NCI-H2029 treated with DMSO at 0.1 percent for 48 hours (cell line): ENCODE results near the gene TMED7.
A peak's percentile ranks its signal among the peaks of the same experiment; 100 is the strongest.

Source experiments
- DNase-seq: peaks from one replicate; lab custom pipeline; 2025; lab: John Stamatoyannopoulos, UW

TMED7 gene

DNA sequence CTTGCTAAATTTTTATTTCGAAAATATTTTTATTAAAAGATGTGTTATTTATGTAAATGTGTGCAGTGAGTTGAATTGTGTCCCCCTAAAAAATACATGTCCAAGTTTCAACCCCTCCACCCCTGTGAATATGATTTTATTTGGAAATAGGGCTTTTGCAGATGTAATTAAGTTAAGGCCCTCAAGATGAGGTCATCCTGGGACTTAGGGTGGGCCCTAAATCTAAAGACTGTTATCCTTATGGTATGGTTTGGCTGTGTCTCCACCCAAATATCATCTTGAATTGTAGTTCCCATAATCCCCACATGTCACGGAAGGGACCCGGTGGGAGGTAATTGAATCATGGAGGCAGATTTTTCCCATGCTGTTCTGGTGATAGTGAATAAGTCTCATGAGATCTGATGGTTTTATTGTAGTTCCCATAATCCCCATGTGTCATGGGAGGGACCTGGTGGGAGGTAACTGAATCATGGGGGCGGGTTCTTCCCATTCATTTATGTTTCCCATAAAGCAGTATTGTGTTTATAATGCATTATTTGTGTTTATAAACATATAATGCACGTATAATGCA lies 1.5 kb upstream of the TMED7 start:
- no peak for DNase-seq

DNA sequence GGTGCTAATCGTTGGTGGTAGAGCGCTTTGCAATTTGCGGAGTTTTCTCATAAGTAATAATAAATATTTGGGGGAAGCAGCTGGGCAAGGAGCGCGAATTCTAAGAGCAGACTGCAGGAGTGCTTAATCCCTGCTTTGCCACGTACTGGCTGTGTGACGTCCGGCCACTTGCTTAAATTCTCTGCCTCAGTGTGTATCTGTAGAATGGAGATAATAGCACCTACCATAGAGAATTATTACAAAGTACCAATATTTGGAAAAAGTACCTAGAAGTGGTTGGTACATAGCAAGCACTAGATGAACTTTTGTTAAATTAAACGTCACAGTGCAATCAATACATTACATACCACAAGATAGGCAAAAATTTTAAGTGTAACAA lies 598 bp upstream of the TMED7 start:
- no peak for DNase-seq

DNA sequence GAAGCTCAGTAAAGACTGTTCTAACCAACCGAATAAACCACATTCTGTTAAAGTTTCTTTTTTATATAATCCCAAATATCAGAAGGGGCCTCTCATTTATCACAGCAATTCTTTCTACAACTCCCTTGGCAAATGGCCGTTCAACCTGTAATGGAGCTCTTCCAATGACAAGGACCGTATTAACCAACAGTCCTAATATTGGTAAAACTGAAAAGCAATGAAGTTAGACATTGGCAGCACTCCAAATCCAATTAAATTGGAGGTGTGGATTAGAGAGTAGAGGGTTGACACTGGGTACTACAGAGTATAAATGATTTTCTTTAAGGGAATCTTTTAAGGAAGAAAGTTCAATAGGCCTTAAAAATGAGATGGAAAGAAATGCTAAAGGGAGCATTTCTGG lies 842 bp downstream of the TMED7 start:
- DNase-seq = no peak

DNA sequence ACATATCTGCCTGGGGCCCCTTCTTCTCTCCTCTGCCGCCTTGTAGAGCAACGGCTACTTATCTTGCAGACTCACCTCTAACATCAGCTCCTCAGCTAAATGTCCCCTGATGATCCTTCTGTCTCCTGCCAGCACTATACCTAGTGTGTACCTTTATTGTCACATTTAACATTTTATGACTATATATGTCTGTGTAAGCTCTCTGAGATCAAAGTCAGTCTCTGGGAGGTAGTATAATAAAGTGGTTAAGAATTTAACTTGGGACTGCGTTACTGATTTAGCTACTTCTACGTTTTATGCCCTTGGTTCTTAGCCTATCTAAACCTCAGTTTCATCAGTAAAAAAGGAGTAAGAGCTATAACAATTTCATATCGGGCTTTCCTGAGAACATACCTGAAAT lies 2.2 kb downstream of the TMED7 start:
- no peak for DNase-seq

DNA sequence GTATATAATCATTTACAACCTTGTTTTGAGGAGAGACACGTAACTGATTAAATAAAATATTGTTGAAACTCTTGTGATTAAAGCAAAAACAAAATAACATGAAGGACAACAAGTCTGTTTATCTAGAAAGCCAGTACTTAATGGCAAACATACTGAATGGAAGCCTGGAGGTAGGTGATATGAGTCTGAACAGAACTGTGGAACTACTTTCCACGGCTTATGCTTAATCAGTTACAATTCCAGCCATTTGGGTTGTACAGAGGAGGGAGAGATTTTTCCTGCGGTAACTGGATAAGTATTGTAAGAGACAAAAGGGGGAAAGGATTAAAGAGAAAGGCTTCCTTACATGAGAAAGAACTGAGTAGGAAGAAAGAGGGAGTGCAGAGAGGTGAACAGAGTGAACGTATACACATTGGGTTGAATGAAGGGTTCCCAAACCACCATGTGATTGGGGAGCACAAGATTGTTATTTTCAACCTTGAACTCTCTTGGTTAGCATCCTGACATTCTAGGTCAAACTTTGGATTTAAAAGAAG lies 4.4 kb downstream of the TMED7 start:
- DNase-seq = no peak

DNA sequence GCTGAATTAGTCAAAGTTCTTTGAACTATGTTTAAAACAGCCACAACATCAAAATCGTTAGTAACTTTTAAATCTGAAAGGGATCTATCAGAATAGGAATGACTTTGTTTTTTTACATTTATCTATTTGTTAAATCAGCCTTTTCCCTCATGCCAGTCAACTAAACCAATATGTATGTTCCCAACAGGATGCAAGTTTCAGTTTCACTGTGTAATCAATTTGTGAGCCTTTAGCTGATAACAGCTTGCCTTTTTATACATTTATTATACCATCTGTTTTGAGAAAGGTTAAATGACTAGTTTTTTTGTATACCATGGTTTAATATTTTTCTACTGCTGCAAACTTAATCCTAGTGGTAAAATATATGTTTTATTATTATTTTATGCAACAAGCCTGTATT lies 8.9 kb downstream of the TMED7 start:
- DNase-seq = no peak

DNA sequence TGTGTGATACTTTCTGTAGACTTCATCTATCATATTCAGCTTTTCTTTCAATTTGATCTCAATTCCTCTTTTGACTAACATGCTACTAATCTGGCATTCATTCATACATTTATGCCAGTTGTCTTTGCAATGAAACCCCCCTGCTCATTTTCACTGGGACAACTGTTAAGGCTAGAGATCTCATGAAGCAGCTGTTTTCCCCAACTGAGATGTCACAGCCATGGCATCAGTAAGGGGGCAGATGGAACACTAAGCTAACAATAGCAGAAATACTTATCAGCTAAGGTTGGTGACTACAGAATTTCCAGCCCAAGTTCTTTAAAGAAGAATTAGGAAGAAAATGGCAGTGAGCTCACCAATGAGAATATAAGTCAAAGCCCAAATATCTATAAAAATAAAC lies 9.4 kb downstream of the TMED7 start:
- DNase-seq = no peak

DNA sequence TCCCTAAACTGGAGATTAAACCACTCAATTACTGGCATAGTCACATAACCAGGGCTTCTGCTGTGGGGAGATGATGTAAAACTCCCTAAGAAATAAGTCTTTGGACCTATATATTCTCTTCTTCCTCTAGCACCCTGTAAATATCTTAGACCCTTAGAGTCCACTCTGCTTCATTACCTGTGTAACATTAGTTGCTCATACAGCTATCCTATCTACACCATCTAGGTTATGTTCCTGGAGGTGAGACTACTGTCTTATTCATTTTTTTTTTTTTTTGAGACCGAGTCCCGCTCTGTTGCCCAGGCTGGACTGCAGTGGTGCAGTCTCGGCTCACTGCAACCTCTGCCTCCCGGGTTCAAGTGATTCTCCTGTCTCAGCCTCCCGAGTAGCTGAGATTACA lies 14.0 kb downstream of the TMED7 start:
- DNase-seq = no peak

DNA sequence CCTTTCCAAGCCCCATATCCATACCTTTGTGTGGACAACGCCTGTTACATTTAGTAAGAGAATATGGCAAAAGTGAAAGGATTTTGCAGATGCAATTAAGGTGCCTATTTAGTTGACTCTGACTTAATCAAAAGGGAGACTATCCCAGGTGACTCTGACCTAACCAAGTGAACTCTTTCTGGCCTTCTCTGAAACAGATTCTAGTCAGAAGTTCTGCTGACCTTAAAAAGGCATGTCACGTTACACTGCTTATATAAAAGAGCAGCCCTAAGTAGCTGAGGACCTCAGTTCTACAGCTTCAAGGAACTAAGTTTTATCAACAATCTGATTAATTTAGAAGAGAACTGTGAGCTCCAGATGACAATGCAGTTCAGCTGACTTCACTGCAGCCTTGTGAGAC lies 17.9 kb downstream of the TMED7 start:
- DNase-seq = no peak

DNA sequence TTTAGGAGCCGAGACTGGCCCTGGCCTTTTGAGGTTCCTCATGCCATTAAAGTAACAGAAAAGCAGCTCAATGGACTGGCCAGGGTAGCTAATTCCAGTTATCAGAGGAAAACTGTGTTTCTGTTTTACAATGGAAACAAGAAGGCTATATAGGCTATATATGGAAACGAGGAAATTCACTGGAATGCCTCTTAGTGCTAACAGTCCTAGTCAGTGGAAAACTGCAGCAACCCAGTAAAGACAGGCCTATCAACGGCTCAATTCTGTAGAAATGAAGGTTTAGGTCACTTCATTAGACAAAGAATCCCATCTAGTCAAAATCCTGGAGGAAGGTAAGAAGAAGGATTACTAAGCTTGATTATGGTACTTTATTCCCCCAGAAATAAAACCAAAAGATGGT lies 20.4 kb downstream of the TMED7 start:
- no peak for DNase-seq

DNA sequence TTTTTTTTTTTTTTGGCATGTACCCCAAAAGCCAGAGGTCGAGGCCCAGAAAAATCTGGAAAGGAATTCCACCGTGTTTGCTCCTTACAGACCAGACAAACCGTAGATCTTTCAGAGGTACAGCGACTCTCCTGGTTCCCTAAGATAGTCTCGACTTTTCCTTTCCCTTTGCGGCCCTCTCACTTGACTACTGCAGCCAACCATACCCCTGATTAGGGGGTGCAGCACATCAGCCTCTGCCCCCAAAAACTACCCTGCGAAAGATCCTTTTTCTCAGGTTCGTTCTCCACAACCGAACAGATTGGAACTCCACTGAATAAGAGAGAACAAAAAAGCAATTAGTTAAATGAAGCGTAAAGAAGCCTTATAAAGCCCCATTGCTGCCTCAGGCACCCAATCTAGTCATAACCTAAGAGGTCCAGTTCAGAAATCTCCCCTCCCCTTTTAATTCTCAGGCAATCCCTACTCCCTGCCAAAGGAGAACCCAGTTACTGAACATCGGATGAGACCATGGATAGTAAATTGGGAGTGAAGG lies 23.2 kb downstream of the TMED7 start:
- no peak for DNase-seq

DNA sequence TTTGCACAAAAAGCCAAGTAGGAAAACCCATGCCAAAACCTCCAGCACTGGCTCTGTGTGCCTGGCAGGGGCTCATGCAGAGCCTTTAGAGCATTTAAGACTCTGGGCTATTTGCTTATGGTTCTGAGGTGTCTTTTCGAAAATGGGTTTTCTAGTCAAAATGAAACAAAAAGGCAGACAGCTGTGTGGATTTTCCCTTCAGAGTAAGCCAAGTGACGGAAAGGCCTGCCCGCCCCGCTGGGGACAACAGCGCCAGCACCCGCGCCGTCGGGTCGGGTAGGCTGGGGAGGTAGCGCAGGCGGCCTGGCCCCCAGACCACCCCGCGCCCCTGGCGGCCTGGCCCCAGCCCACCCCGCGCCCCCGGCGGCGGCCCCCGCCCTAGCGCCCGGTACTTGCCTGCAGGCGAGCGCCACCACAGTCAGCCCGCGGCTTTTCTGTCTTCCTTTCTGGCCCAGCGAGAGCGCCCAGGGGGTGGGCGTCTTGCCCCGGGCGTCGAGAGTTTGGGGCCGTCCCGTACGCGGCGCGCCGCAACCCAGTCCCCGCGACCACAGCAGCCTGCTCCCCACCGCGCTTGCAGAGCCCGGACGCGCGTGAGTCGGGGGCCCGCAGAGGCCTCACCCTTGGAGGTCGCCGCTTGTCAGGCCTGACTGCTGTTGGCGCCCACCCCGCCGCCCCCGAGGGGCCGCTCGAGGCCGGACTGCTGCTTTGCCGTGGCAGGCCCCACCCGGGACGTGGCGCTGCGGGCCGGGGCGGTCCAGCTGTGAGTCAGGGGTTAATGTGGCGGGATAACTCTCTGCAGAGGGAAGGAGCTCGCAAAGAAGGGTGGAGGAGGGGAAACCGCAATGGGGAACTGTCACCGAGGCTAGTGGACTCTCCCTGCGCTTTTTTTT lies 23.9 kb downstream of the TMED7 start, which contains the start of gene TICAM2:
TICAM2 (minus strand) TSS at position 779 of the 890 bp plus-strand sequence. CDS start 21,223 bp downstream, outside the sequence.
- DNase-seq = no peak

DNA sequence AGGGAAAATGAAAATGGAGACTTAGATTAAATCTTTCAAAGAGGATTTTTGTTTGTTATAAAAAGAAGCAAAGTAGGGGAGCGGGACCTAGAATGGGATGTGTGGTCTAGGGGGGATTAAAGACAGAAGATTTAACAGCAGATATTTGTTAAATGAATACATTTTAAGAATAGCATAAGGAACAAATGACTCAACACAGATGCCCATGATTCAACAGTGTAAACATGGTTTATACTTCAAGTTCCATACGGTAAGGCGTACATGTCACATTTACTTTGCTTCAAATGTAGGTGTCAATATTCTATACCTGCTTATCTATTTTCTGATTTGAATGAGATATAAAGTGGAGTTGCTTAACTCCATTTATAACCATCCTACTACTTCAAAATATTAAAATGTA lies 25.1 kb downstream of the TMED7 start:
- no peak for DNase-seq

DNA sequence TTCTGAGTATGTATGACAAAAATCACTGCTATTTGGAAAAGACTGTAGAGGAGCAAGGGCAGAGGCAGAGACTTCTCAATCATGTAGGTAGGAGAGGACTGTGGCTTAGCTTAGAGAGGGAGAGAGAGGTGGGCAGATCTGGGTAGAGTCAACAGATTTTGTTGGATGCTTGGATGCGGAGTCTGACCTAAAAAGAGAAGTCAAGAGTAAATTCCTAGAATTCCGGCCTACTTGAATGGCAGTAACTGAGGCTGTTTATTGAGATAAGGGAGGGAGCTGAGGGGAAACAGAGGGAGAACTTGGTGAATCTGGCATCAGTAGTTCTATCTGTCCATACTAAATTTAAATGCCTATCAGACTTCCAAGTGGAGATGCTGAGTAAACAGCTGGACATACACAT lies 25.9 kb downstream of the TMED7 start:
- DNase-seq = no peak

DNA sequence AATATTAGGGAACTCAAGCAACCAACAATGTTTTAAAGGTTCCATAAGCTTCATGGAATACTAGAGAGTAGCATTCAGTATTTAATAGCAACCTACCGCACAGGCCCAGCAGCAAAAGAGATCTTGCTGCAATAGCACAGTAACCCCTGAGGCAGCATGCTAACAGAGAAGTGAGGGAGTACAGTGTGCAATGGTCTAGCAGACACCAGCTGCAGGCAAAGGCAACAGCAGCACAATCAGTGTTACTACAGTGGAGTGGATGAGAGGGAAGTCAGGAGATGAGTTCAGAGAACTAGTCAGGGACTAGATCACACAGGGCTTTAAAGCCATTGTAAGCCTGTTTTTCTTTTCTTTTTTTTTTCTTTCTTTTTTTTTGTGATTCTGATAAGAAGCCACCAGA lies 26.3 kb downstream of the TMED7 start:
- no peak for DNase-seq

DNA sequence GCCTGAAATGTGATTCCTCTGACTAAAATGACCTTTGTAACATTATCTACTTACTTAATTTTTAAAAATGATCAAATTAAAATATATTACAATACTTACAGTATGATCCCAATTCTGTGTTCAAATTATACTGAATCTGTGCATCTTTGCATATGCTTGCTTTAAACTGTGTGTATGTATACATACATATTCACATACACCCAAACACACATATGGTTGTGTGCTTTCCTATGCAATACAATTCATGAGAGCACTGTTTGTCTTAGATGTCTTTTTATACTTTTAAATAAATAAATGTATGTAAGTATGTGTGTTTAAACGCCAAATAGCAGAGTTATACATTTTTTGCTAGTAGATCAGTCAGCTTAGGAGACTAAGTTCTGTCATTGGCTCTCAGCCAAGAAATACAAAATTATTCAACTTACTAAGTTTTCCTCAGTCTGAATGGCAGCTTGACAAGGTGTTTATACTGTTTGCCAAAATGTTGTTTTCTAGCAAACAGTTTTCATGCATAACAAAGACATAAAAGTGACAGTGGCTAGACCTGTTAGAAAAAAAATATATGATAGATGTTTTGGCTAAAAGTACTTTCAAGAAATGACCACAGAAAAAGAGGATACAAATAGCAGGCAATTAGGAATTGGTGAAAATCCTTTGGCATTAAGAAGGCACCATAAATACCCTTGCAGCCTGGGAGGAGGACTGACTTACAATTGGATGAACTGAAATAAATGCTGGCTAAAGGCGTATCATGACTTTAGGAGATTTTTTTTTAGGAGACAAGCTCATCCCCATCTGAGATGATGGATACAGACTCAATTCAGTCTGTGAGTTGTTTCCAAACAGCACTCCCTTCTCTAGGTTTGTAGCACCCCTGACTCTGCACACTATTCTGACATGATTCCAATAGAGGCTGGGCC lies 31.4 kb downstream of the TMED7 start:
- no peak for DNase-seq

DNA sequence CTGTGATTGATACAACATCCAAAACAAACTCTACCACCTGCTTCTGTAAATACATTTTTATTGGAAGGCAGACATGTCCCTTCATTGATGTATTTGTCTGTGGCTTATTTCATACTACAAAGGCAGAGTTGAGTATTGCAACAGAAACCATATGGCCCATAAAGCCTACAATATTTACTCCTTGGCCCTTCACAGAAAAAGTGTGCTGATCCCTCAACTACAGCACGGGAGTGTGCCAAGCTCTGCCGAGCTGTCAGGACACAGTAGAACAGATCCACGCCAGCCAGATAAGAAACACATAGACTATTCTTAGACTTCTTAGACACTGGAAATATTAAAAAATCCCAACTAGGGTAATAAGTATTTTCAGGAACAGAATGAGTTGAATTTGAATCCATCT lies 36.8 kb downstream of the TMED7 start:
- no peak for DNase-seq

DNA sequence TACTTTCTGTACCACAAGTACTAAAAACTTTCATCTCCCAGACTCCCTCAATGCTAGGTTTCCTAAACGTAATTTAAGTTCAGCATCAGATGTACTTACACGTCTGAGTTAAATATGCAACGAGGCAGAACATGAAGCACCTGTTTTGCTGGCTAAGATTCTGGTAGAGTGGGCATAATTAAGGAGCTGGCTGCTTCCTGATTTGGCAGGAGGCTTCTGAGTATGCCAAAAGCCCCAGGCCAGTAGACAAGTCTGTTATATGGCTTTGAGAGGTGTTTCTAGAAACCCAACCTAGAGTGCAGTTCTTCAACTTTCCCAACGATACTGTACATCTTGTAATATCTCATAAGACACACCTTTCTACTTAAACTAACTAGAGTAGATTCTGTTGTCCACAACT lies 37.2 kb downstream of the TMED7 start:
- DNase-seq = no peak

DNA sequence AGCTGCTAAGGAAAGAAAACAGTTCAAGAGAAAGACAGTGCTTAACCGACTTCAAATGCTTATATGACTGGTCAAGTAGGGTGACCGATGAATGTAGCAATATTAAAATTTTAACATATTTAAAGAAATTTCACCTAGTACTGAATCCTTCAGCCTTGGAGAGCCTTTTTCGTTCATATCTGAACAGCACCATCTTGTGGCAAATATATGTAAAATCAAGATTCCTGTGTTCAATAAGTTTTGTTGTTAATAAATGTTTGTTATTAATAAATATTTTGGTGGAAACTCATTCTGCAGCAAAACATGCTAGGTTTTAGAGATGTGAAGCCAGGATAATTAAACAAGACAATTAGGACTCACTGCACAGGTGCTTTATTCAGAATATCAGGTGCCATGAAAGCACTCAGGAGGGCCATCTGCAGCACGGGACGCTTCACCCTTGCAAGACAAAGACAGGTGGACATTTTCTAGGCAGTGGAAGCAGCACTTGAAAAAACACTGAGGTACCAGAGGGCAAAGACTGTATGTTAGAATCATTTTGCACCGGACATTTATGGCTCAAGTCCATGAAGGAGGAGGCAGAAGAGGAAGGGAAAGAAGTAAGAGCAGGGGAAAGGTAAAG lies 39.2 kb downstream of the TMED7 start:
- peak; percentile 41 for DNase-seq

DNA sequence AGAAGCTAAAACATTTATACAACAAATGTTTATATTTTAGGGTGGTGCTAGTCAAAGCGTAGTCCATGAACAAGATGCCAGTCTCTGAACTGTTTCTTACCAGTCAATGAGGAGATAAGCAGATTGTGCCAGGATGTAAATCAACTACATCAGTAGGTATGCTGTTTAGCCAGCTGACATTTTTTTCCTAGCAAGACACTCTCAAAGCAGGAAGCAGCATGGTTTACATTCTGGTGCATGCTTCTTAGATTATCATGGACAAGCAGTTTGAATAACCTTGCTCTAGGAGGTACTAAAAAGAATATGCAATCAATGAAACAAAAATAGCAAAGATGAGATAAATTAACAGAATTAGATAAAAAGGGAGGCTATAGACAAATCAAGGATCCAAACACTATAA lies 40.6 kb downstream of the TMED7 start:
- DNase-seq = no peak

DNA sequence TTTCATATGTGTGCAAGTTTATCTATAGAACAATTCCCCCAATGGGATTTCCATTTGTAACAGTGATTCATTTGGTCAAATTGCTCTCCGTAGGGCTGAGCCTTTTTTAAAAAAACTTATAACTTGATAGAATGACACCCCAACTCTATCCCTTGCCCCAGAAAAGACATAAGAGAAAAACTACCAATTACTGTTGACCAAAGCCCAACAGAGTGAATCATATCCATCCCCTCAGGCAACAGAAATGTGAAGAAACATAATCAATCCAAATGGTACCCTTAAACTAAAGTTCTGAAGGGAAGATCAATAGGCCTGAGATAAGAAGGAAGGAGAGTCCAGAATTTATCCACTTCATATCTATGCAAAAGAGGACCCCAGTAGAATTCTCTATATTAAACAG lies 41.3 kb downstream of the TMED7 start:
- DNase-seq = no peak

DNA sequence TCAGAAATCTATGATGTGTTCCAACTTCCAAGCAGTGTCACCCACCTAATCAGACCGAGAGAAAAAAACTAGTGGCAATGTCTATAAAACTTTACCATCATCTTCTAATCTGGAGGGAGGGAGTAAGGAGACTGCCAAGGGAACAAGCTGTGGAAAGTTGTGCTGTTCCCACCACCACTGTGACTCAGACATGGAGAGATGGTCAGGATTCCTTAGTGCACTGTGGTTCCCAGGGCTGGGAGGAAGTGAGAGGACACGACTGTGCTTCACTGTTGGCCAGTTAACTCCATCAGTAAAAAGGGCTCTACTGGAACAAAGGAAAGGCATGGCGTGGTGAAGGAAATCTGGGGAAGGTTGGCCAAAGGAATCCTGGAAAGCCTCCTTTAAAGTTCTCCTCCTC lies 42.4 kb downstream of the TMED7 start:
- DNase-seq = no peak
